HepG2 (cell line): ENCODE measurements around the gene SORD. TPM values are rescaled to one million over a fixed set of nuclear protein-coding genes. Genes with fewer than 3 reads are reported as not detected.

ENCODE experiments used
- BRF2 ChIP-seq: sonication (generic); formaldehyde crosslinking; IDR thresholded peaks from 2 replicates; pipeline ENCODE4 v1.8.1; 2022; ENCODE audit warnings: mild to moderate bottlenecking, missing genetic modification reagents
- EP300 ChIP-seq, 3 experiments: sonication (generic) in 1 of 3; formaldehyde crosslinking in 1 of 3; IDR thresholded peaks; 2 replicates each; pipeline versions ENCODE4 v1.5.1 to v1.6.1; 2011 to 2020; ENCODE audit warnings: low read depth in 2 of 3, low read length in 2 of 3, borderline replicate concordance in 1 of 3, improper control_type of control experiment in 1 of 3, mild to moderate bottlenecking in 1 of 3, missing genetic modification reagents in 1 of 3, moderate library complexity in 1 of 3
- HNF1A ChIP-seq, 2 experiments: sonication (generic) in 1 of 2; formaldehyde crosslinking in 1 of 2; IDR thresholded peaks; 2 replicates each; pipeline versions ENCODE4 v1.4.0 to v1.6.1; 2016 to 2020; ENCODE audit warnings: borderline replicate concordance in 1 of 2, low read depth in 1 of 2, mild to moderate bottlenecking in 1 of 2, missing genetic modification reagents in 1 of 2
- HOXA3 ChIP-seq: sonication (generic); formaldehyde crosslinking; IDR thresholded peaks from 2 replicates; pipeline ENCODE4 v1.5.0; 2020; ENCODE audit warnings: missing genetic modification reagents
- NCOA2 ChIP-seq: sonication (generic); formaldehyde crosslinking; IDR thresholded peaks from 2 replicates; pipeline ENCODE4 v1.8.0; 2022; ENCODE audit warnings: inconsistent platforms
- NFIC ChIP-seq: IDR thresholded peaks from 2 replicates; pipeline ENCODE4 v1.6.1; 2012; ENCODE audit warnings: mild to moderate bottlenecking, low read length, inconsistent platforms
- PITX1 ChIP-seq: sonication (generic); formaldehyde crosslinking; IDR thresholded peaks from 2 replicates; pipeline ENCODE4 v1.5.1; 2020; ENCODE audit warnings: mild to moderate bottlenecking, missing genetic modification reagents
- RERE ChIP-seq: IDR thresholded peaks from 2 replicates; pipeline ENCODE4 v1.6.1; 2016; ENCODE audit warnings: low read depth, missing genetic modification reagents, missing compliant biosample characterization
- SMAD3 ChIP-seq: sonication (generic); formaldehyde crosslinking; IDR thresholded peaks from 2 replicates; pipeline ENCODE4 v1.4.0; 2020; ENCODE audit warnings: missing genetic modification reagents
- THAP11 ChIP-seq: IDR thresholded peaks from 2 replicates; pipeline ENCODE4 v1.6.1; 2016; ENCODE audit warnings: missing biosample characterization, missing genetic modification reagents
- XRCC5 ChIP-seq: fragments of 200-400 bp; formaldehyde crosslinking; optimal IDR thresholded peaks from 2 replicates; pipeline ENCODE3; 2017; ENCODE audit warnings: mild to moderate bottlenecking, low read length
- ZNF12 ChIP-seq: sonication (generic); formaldehyde crosslinking; IDR thresholded peaks from 2 replicates; pipeline ENCODE4 v1.5.0; 2020; ENCODE audit warnings: missing genetic modification reagents
- ZNF263 ChIP-seq: sonication (generic); formaldehyde crosslinking; IDR thresholded peaks from 2 replicates; pipeline ENCODE4 v1.4.0; 2020; ENCODE audit warnings: missing genetic modification reagents
- ZNF503 ChIP-seq: sonication (generic); formaldehyde crosslinking; IDR thresholded peaks from 2 replicates; pipeline ENCODE4 v1.4.0; 2020; ENCODE audit warnings: missing genetic modification reagents
- polyA plus RNA-seq, 8 experiments: library from polyadenylated mRNA; depleted of rRNA in 3 of 8; stranded (reverse) in 7 of 8; unstranded in 1 of 8; fragments of >200 nt; fragmentation: Illumina TruSeq in 4 of 8; extraction: Trizol in 4 of 8; gene quantifications; 2 replicates each; pipeline versions ENCODE4 v1.2.1 to v1.2.3, GENCODE V29; 2011 to 2016; ENCODE audit warnings: low read depth in 4 of 8, missing spikeins in 1 of 8, mixed read lengths in 1 of 8; ENCODE audit not compliant: insufficient read depth in 1 of 8
- total RNA-seq, 5 experiments: library from RNA; depleted of rRNA; stranded (reverse); fragments of >200 nt; fragmentation: Illumina TruSeq; extraction: Trizol; gene quantifications; 2 replicates each; pipeline ENCODE4 v1.2.3, GENCODE V29; 2016; ENCODE audit warnings: low read depth in 1 of 5

The SORD gene
- total and polyA plus RNA-seq, 2 of the 13 experiments (the other 11 are each of a cell fraction or from before 2014, with no cell fraction given): 59.1 to 95.3 TPM

- TF ChIP-seq EP300 (IDR thresholded peaks at IDR 0.05; ENCODE audit: low read depth in 2 of 2, low read length in 2 of 2) (peak in 1 of 2 experiments; percentile 82; a peak in 2 of 4 replicates), EP300 (CRISPR knock-in tag; IDR thresholded peaks at IDR 0.05; ENCODE audit: borderline replicate concordance) (peak; percentile 49; the same call in 1 of the 2 replicates), ZNF12 (CRISPR knock-in tag) (0 out of 2 replicates have a peak, but pooled peaks have one; percentile 47), THAP11 (CRISPR knock-in tag) (0 out of 2 replicates have a peak, but pooled peaks have one; percentile 42), BRF2 (CRISPR knock-in tag) (0 out of 2 replicates have a peak, but pooled peaks have one; percentile 27), NFIC (peak; percentile 63; the same call in 1 of the 2 replicates), ZNF503 (peak; percentile 70), PITX1 (CRISPR knock-in tag) (peak; percentile 21; the same call in 1 of the 2 replicates), ZNF263 (CRISPR knock-in tag) (peak; percentile 43; the same call in 1 of the 2 replicates), HNF1A (IDR thresholded peaks at IDR 0.05; ENCODE audit: low read depth) (0 out of 2 replicates have a peak, but pooled peaks have one; percentile 31), HNF1A (CRISPR knock-in tag; IDR thresholded peaks at IDR 0.05; ENCODE audit: borderline replicate concordance) (peak; percentile 69; the same call in 1 of the 2 replicates), RERE (peak; percentile 60; the same call in 1 of the 2 replicates), SMAD3 (CRISPR knock-in tag) (peak; percentile 65; the same call in 1 of the 2 replicates), HOXA3 (CRISPR knock-in tag) (peak; percentile 51; the same call in 1 of the 2 replicates), NCOA2 (peak; percentile 89), XRCC5 (peak; percentile 24)
Observed at GRCh38 chr15:44979617-44980339, 43.2 kb upstream of the SORD start (continued).
